ENCODE data around the gene JAGN1. TPM values are rescaled to one million over a fixed set of nuclear protein-coding genes. Genes with fewer than 3 reads are reported as not detected.
"Not testable (repeated sequence)": the region's sequence is repeated elsewhere in the genome, so short reads cannot be mapped to it uniquely, and the experiment has no call there.

Gene JAGN1
- total RNA-seq, 4 donors from 2014 or later = 50.4 to 91.0 (median 75.6) TPM

DNA sequence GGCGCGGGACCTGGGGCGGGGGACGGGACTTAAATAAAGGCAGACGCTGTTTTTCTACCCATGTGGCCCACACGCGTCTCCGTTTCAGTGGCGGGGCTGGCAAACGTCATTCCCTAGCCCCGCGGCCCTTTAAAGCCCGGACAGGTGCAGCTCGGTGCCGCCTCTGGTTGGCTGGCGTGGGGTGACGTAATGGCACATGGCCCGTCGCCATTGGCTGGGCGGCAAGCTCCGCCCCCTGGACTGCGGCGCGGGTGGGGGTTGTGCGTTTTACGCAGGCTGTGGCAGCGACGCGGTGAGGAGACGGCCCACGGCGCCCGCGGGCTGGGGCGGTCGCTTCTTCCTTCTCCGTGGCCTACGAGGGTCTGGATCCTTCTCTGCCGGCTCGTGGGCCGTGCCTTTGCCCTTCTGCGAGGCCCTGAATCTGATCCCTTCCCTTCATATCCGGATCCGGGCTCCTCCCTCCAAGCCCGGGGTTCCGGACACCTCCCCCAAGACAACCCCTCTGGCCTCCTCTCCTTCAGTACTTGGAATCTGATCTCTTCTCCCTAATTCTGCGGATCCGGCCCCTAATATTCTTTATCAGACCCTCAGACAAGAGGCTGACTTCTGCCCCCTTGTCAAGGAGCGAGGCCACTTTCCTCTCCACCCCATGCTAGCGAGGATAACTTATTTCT is 43.3 kb downstream of the JAGN1 start, which contains the start of gene CRELD1:
CRELD1 (plus strand) TSS at position 274 of the 674 bp plus-strand sequence. CDS start 605 bp downstream, outside the sequence.
- DNase-seq (ENCODE audit: low spot score) = peak; percentile 90
- no peak for TF ChIP-seq CTCF (IDR thresholded peaks at IDR 0.05)
- peak; percentile 89 for ATAC-seq (ENCODE audit: low FRiP score)

DNA sequence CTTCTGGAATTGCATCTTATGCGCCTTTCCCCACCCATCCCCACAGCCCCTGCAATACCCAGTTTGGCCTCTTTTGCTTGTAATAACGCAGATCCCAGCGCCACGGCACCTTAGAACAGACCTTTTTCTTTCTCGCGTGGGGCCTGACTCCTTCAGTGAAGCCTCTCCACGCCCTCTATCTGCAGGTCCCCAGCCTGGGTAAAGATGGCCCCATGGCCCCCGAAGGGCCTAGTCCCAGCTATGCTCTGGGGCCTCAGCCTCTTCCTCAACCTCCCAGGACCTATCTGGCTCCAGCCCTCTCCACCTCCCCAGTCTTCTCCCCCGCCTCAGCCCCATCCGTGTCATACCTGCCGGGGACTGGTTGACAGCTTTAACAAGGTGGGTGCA is 43.8 kb downstream of the JAGN1 start:
- no peak for DNase-seq (ENCODE audit: low spot score)
- peak; percentile 4 for ATAC-seq (ENCODE audit: low FRiP score)
- no peak for TF ChIP-seq CTCF (IDR thresholded peaks at IDR 0.05)

DNA sequence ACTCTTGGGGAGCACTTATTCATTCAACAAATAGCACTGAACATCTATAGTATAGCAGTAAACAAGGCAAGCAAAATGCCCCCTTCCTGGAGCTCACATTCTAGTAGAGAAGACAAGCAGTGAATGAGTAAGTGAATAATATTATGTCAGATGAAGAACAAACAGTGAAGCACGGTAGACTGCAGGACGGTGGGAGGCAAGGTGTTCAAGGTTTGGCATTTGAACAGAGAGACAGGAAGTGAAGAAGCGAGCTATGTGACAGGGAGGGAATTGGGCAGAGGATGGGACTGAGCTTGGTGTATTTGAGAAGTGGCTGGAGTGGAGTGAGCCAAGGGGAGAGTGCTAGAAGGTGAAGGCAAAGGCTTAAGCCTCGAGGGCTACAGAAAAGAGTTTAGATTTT is 44.6 kb downstream of the JAGN1 start:
- DNase-seq (ENCODE audit: low spot score) = no peak
- no peak for TF ChIP-seq CTCF (IDR thresholded peaks at IDR 0.05)
- ATAC-seq (ENCODE audit: low FRiP score) = no peak

- DNase-seq (ENCODE audit: low spot score) (no peak), ATAC-seq (ENCODE audit: low FRiP score) (no peak)
- no peak for TF ChIP-seq CTCF (IDR thresholded peaks at IDR 0.05)
Observed at GRCh38 chr3:9935966-9936510, 45.6 kb downstream of the JAGN1 start.

DNA sequence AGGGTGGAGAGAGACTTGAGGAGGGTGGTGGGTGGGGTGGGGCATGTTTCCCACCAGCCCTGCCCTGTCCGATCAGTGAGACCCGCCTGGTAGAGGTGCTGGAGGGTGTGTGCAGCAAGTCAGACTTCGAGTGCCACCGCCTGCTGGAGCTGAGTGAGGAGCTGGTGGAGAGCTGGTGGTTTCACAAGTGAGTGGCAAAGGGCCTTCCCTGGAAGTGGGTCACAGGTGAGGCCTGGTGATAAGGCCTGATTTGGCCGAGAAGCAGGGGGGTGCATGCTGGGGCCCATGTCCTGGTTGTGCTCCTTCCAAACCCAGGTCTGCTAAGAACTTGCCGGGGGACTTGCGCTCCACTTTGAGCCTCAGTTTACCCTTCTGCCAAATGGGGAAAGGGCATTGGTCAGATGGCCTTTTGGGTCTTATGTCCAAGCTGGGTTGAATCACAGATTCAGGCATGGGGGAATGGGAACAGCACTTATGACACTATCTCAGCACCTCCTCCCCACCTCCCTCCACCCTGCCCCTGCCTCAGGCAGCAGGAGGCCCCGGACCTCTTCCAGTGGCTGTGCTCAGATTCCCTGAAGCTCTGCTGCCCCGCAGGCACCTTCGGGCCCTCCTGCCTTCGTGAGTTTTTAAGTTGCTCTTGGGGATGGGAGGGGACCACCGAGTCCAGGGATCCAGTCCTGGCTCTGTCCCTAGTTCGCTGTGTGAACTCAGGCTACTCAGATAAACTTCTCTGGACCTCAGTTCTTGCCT is 47.3 kb downstream of the JAGN1 start:
- no peak for DNase-seq (ENCODE audit: low spot score)
- no peak for TF ChIP-seq CTCF (IDR thresholded peaks at IDR 0.05)
- ATAC-seq (ENCODE audit: low FRiP score) = no peak

- no peak for TF ChIP-seq CTCF (IDR thresholded peaks at IDR 0.05)
- ATAC-seq (ENCODE audit: low FRiP score) (no peak), DNase-seq (ENCODE audit: low spot score) (no peak)
Observed at GRCh38 chr3:9938966-9939365, 48.6 kb downstream of the JAGN1 start.

DNA sequence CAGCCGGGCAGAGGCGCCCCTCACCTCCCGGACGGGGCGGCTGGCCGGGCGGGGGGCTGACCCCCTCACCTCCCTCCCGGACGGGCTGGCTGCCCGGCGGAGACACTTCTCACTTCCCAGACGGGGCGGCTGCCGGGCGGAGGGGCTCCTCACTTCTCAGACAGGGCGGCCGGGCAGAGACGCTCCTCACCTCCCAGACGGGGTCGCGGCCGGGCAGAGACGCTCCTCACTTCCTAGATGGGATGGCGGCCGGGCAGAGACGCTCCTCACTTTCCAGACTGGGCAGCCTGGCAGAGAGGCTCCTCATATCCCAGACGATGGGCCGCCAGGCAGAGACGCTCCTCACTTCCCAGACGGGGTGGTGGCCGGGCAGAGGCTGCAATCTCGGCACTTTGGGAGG is 49.5 kb downstream of the JAGN1 start:
- not testable (repeated sequence) for ATAC-seq (ENCODE audit: low FRiP score); DNase-seq (ENCODE audit: low spot score)
